ENCODE data around the gene TFAP2E.

TFAP2E gene

DNA sequence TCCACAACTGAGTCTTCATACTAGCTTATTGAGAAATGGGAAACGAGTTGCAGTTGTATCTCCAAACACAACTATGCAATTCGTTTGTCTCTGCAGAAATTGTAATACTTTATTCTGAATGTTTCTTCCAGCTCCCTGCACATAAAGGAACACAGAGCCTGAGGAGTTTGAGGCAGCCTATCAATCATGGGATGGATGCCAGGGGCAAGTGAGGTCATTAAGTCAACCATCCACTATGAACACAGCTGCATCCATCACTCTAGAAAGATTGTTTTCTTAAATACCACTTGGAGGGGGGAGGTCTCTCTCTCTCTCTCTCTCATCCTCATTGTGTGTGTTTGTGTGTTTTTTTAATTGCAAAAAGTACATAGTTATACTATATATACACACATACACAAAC is 71.1 kb downstream of the TFAP2E start:
- no peak for DNase-seq (ENCODE audit: low read depth)

Measured in stimulated activated CD8-positive, alpha-beta memory T cell treated with anti-CD3 and anti-CD28 coated beads, Interleukin-7, amount 100 ng/mL, for 24 hours (primary cell).